GM21717 (cell line): ENCODE measurements around the gene CAND2.
"Not testable (repeated sequence)": the region's sequence is repeated elsewhere in the genome, so short reads cannot be mapped to it uniquely, and the experiment has no call there.

Source experiments
- ATAC-seq: cut with Tn5 transposase; IDR thresholded peaks from one replicate; pipeline ENCODE4 v1.9.1; 2021; ENCODE audit warnings: mild to moderate bottlenecking, moderate library complexity; ENCODE audit not compliant: unreplicated experiment

The CAND2 gene

GRCh38 chr3:12852201-12852600, 55.7 kb downstream of the CAND2 start:
- no peak for ATAC-seq

GRCh38 chr3:12853847-12854246, 57.4 kb downstream of the CAND2 start:
- ATAC-seq, result not testable (repeated sequence)

DNA sequence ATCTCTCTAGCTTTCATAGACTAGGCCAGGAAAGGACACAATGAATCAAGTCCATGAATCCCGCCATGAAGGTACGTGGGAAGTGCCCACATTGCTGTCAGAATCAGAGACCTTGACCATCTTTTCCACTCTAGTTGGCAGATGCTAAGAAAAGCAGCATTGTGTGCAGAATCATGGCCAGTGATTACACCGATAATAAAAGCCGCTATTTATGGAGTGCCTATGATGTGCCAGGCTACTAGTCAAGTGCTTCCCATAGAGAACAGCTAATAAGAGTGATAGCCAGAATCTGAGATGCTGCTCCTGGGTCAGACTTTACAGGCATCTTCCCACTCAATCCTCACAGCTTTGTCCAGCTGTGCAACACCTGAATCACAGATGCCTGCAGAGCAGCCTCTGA, 58.1 kb downstream of the CAND2 start:
- ATAC-seq, result no peak

DNA sequence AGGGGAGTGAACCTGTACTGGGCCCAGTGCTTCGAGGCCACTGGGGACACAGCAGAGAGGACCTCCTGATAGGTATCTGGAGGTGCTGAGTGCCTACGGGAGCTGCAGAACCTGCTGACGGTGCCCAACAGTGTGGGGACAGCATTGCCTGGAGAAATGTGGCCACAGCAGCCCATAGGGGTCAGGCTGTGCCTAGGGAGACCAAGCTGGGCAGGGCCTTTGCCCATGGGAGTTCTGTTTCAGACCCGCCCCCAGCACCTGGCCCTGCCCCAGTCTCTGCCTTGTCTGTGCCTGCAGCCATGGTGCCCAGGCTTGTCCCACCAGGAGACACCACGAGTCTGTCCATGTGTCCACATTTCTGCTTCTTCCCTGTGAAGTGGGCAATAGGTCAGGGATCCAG, 60.1 kb downstream of the CAND2 start:
- no peak for ATAC-seq

DNA sequence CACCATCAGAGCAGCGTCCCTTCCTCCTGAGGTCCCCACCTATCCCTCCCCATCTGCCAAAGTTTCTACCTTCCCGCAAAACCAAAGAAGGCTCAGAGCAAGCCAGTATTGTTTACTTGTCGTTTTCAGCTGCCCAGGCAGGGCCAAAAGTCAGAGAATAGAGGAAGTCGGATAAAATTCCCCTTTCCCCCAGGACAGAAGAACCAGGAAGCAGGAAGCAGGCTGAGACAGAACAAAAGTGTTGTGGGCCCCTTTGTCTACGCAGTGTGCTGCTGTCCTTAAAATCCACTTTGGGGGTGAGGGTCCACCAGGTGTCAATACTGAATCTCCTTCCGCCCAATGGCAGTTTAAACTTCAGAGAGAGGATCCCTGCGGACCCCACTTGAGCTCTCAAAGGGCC, 63.4 kb downstream of the CAND2 start:
- ATAC-seq, result no peak

GRCh38 chr3:12861611-12862010, 65.1 kb downstream of the CAND2 start:
- no peak for ATAC-seq

- no peak for ATAC-seq
Measured at GRCh38 chr3:12862387-12862786, 65.9 kb downstream of the CAND2 start.

- no peak for ATAC-seq
Measured at GRCh38 chr3:12865271-12865670, 68.8 kb downstream of the CAND2 start.

DNA sequence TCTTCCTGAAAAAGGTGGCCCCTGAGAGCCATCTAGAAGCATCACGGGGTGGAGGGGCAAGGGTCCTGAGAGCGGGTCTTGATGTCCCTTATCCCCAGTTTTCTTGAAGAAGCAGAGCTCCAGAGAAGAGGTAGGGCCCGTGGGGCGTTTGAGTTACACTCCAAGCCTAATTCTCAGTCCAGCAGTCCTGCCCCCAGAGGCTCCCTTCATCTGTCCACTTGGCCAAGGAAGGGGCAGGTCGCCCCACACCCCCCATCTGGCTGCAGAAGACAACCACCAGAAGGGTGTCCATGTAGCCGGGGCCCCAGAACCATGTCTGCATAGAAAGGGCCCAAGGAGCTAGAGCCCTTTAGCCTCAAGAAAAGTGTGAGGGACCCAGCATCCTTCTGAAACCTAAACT, 70.4 kb downstream of the CAND2 start:
- no peak for ATAC-seq

- ATAC-seq, result peak; percentile 51
Measured at GRCh38 chr3:12868039-12869034, 71.9 kb downstream of the CAND2 start.

GRCh38 chr3:12869035-12869621, 72.6 kb downstream of the CAND2 start:
- ATAC-seq, result no peak

- ATAC-seq, result no peak
Measured at GRCh38 chr3:12870942-12871341, 74.5 kb downstream of the CAND2 start.

- no peak for ATAC-seq
Measured at GRCh38 chr3:12871404-12871983, 75.0 kb downstream of the CAND2 start.

DNA sequence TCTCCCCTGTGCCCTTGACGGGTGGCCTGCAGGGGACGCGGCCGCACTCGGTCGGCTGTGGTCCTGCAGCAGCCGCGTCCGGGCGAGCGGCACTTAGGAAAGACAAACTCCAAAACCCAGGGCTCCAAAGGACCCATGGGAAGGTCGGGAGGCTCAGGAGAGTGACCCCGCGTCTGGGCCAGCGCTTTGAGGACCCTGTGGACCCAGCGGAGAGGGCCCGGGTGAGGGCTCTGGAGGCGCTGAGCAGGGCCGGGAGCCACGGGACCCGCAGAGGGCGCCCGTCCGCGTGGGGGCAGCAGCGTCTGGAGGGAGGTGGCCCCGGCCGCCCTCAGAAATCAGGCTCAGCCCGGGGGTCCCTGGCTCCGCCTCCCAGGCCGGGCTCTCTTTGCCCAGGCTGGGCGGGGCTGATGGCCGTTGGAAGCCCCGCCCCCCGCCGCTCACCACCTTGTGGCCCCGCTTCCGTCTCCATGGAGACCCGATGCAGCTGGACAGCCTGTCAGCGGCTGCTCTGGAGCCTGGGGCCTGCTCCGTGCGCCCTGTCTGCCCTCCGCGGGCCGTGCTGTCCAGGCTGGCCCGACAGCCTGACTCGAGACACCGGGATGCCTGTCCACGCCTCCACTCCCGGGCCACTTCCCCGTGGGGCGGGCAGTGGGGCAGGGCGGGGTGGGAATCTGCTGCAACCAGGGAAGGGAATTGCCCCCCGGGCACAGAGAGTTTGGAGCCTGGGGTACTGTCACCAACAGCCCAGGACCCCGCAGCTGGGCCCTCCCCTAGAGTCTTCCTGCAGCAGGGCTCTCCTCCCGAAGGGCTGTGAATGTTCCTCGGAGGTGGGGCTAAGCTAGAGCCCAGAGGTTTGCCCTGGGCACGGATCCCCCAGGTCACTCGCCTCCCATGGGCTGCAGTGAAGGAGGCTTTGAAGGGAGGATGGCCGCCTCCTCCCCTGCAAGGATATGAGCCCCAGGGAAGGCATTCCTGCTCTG, 79.7 kb downstream of the CAND2 start:
- ATAC-seq, result no peak

DNA sequence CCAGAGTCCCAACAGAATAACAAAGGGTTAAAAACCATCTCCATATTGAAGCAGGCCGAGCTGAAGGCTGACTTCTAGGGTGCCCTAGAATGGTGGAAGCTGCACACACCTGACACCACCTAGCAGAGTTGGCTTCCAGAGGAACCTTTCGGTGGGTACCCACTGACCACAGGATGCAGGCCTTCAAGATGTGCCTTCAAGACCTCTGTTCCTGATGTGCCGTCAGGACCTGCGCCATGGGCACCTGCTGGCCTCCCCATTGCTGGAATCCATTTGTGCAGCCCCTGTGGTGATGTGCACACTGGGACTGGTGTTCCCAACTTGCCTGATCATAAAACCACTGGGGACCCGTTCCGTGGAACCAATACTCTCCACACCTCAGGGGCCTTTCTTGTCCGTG, 80.6 kb downstream of the CAND2 start:
- ATAC-seq, result no peak

DNA sequence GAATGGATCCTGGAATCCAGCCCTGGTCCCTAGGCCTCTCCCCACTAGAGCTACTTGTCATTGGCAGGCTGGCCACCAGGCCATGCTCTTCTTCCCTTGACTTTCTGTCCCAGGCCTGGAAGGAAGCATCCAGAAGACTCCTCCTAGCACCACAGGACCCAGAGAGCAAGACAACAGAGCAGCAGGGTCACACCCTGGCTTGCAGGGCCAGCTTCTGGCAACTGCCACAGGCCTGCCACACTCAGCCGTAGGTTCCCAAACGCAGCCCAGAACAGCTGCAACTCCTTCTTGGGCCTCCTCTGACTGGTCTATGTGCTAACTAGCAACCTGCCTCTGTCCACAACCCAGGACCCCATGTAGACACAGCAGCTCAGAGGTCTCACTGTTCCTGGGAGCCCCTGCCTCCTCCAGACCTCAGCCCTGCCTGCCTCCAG, 81.7 kb downstream of the CAND2 start:
- ATAC-seq, result no peak

GRCh38 chr3:12878758-12879157, 82.3 kb downstream of the CAND2 start:
- ATAC-seq, result not testable (repeated sequence)

DNA sequence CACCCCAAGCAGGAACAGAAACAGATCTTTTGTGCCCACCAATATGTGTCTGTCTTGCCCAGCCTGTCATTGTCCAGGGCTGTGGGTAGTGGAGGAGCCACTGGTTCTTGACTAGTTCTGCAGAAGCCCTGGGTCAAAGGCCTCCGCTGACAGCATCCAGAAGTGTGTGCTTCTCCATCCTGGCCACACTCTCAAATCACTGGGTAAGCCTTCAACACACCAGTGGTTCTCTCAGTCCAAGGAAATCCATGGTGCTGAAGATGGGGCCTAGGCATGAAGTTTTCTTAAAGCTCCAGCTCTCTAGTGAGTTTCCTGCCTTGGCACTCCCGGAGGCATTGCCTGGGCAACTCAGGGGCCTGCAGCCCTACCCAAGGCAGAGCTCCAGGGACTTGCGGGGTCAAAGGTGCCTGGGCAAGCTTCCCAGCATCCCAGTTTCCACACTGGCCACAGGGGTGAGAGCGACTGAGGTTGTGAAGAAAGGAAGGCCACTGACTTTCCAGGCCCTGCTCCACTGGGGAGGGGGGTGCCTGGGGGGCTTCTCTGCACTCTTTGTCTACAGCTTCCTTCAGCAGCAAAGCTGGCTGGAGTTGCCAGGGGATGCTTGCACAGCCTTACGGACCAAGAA, 82.8 kb downstream of the CAND2 start:
- ATAC-seq, result no peak

GRCh38 chr3:12881858-12882257, 85.4 kb downstream of the CAND2 start:
- peak; percentile 45 for ATAC-seq
